Neutrophil (primary cell): ENCODE results near the gene AFTPH.
A peak's percentile ranks its signal among the peaks of the same experiment; 100 is the strongest.

Experiments
- H3K27ac ChIP-seq: fragments of 200-600 bp; sonication (generic); 2 replicates; pipeline ENCODE4 v1.5.1; 2016; ENCODE audit warnings: mild to moderate bottlenecking, moderate library complexity
- H3K27me3 ChIP-seq: fragments of 200-600 bp; sonication (generic); 2 replicates; pipeline ENCODE4 v1.6.0; 2016; ENCODE audit warnings: mild to moderate bottlenecking
- H3K36me3 ChIP-seq: fragments of 200-600 bp; sonication (generic); 2 replicates; pipeline ENCODE4 v1.5.1; 2017
- H3K4me1 ChIP-seq, 2 experiments: fragments of 200-600 bp in 1 of 2; sonication (generic) in 1 of 2; 1 replicate in 1 of 2; 2 replicates in 1 of 2; pipeline versions ENCODE4 v1.5.1 to v1.6.1; 2013 to 2016; ENCODE audit warnings: low read depth in 1 of 2, low read length in 1 of 2, mild to moderate bottlenecking in 1 of 2, moderate library complexity in 1 of 2; ENCODE audit not compliant: control insufficient read depth in 1 of 2, insufficient read depth in 1 of 2
- H3K4me3 ChIP-seq, 2 experiments: fragments of 200-600 bp in 1 of 2; sonication (generic) in 1 of 2; 1 replicate in 1 of 2; 2 replicates in 1 of 2; pipeline ENCODE4 v1.5.1; 2013 to 2016; ENCODE audit warnings: low read depth in 1 of 2, low read length in 1 of 2, mild to moderate bottlenecking in 1 of 2, moderate library complexity in 1 of 2
- H3K9me3 ChIP-seq: fragments of 200-600 bp; sonication (generic); 2 replicates; pipeline ENCODE4 v1.5.1; 2016
- CTCF ChIP-seq: fragments of 200-600 bp; sonication (generic); IDR thresholded peaks from 2 replicates; pipeline ENCODE4 v1.5.1; 2016; ENCODE audit warnings: antibody characterized with exemption

AFTPH gene

GRCh38 chr2:64632835-64633819 is 109.0 kb downstream of the AFTPH start:
- no peaks in the 10 kb centered on the region for H3K9me3 ChIP-seq
- peaks cover 51 to 52% of the 10 kb centered on the region in 2 experiments for H3K4me1 ChIP-seq
- no peak overlapping the region for H3K4me3 ChIP-seq
- peak overlapping the region; percentile 46 for H3K27ac ChIP-seq
- no peak for TF ChIP-seq CTCF
- peaks cover 31% of the 10 kb centered on the region for H3K36me3 ChIP-seq
- H3K27me3 ChIP-seq = no peaks in the 10 kb centered on the region

- H3K36me3 ChIP-seq = peaks cover 31% of the 10 kb centered on the region
- no peak overlapping the region for H3K4me3 ChIP-seq
- H3K4me1 ChIP-seq = peaks cover 66% of the 10 kb centered on the region in 2 experiments
- TF ChIP-seq CTCF = no peak
- no peaks in the 10 kb centered on the region for H3K27me3 ChIP-seq
- no peaks in the 10 kb centered on the region for H3K9me3 ChIP-seq
- H3K27ac ChIP-seq = peak overlapping the region; percentile 60
These were observed 110.5 kb downstream of the AFTPH start for GRCh38 chr2:64634345-64635267.

GRCh38 chr2:64635976-64636911 is 112.1 kb downstream of the AFTPH start:
- Histone ChIP-seq H3K4me1 (peaks cover 83% of the 10 kb centered on the region in 2 experiments), H3K27ac (peak overlapping the region; percentile 90)
- no peak for TF ChIP-seq CTCF

GRCh38 chr2:64637000-64637635 is 113.0 kb downstream of the AFTPH start:
- H3K27ac ChIP-seq = peak overlapping the region; percentile 90
- peaks cover 21% of the 10 kb centered on the region for H3K36me3 ChIP-seq
- H3K27me3 ChIP-seq = no peaks in the 10 kb centered on the region
- no peak for TF ChIP-seq CTCF
- no peaks in the 10 kb centered on the region for H3K9me3 ChIP-seq
- H3K4me3 ChIP-seq = peak overlapping the region; percentile 24 to 29
- H3K4me1 ChIP-seq = peaks cover 89 to 91% of the 10 kb centered on the region in 2 experiments

More at GRCh38 chr2:64635976-64636911, 112.1 kb downstream of the AFTPH start:
- peaks cover 23% of the 10 kb centered on the region for H3K36me3 ChIP-seq
- H3K27me3 ChIP-seq = no peaks in the 10 kb centered on the region
- H3K4me3 ChIP-seq = peak overlapping the region; percentile 1 to 29
- no peaks in the 10 kb centered on the region for H3K9me3 ChIP-seq
